Panc1 (cell line): ENCODE results near the gene ZNF549.

Experiments used
- POLR2AphosphoS5 ChIP-seq: IDR thresholded peaks from 2 replicates; pipeline ENCODE4 v1.6.1; 2012; ENCODE audit warnings: mild to moderate bottlenecking, low read depth, low read length, moderate library complexity
- TCF7L2 ChIP-seq: IDR thresholded peaks from 2 replicates; pipeline ENCODE4 v1.6.1; 2011; ENCODE audit warnings: mild to moderate bottlenecking, low read depth, low read length, inconsistent platforms
- TF ChIP-seq, protein P1 (sequence below): fragments of 450-650 bp; IDR thresholded peaks from 2 replicates; pipeline ENCODE4 v1.5.1; 2017; ENCODE audit warnings: mild to moderate bottlenecking

DNA sequence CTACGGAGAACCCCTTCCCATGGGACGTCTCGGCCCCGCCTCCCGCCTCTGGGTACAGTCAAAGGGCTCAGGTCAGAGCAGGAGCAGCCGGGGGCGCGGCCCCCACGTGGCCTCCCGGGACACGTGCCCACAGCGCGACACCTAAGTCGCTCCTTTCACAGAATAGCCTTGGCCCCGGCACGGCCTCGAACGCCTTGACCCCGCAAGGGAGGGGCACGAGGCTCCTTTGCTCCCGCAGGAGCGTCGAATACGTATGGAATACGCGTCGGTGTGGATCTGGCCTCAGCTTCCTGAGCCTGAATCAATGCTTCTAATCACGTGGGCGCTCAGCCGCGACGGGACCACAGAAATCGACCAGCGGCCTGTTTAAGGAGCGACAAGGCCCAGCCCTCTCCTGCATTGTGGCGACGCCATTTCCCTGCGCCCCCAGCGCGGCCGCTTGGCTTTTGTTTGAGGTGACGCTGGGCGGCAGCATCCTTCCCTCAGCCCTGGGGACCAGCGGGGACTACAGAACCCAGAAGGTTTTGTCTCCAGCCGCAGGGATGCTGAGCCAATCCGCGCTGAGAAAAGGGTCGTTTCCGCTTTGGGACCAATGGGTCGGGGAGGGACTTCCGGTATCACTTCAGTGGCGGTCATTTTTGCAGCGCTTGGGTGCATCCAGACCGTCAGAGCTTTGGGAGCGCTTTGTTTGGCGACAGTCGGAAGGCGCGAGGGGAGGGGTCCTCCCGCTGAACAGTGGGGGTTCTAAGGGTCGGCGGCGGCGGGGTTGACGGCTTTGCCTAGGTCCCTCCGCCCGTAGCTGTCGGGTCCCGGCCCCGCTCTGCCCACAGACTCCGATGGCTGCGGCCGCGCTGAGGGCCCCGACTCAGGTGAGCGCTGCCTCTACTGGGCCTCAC is 56.6 kb downstream of the ZNF549 start, which contains the start of gene ZIK1:
- TF ChIP-seq, protein P1, sequence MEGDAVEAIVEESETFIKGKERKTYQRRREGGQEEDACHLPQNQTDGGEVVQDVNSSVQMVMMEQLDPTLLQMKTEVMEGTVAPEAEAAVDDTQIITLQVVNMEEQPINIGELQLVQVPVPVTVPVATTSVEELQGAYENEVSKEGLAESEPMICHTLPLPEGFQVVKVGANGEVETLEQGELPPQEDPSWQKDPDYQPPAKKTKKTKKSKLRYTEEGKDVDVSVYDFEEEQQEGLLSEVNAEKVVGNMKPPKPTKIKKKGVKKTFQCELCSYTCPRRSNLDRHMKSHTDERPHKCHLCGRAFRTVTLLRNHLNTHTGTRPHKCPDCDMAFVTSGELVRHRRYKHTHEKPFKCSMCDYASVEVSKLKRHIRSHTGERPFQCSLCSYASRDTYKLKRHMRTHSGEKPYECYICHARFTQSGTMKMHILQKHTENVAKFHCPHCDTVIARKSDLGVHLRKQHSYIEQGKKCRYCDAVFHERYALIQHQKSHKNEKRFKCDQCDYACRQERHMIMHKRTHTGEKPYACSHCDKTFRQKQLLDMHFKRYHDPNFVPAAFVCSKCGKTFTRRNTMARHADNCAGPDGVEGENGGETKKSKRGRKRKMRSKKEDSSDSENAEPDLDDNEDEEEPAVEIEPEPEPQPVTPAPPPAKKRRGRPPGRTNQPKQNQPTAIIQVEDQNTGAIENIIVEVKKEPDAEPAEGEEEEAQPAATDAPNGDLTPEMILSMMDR = no peak
- no peak for TF ChIP-seq POLR2AphosphoS5
- no peak for TF ChIP-seq TCF7L2
